Natural killer cell (primary cell): Measurements from ENCODE around the gene SOX15. TPM values are rescaled to one million over a fixed set of nuclear protein-coding genes. Genes with fewer than 3 reads are reported as not detected.

Experiments
- ATAC-seq, 3 donors: fragments of 150-1000 bp in 2 of 3; fragments of 200-7000 bp in 1 of 3; cut with Tn5 transposase; 1 replicate in 1 of 3; 2 replicates in 2 of 3; pipeline ENCODE4 v1.10.0; 2021; ENCODE audit warnings: mild to moderate bottlenecking in 2 of 3, moderate library complexity in 2 of 3
- DNase-seq, 2 donors: peaks; one replicate each; pipeline versions ENCODE4 v3.0.0 to v3.0.0-alpha.2; 2013 to 2021; ENCODE audit warnings: mixed read lengths in 1 of 2
- H3K27ac ChIP-seq: one replicate; pipeline ENCODE4 v1.5.1; 2013; ENCODE audit warnings: mild to moderate bottlenecking, low read length
- H3K27me3 ChIP-seq: one replicate; pipeline ENCODE4 v1.6.1; 2013; ENCODE audit warnings: low read length; ENCODE audit not compliant: control insufficient read depth, insufficient read depth
- H3K36me3 ChIP-seq: one replicate; pipeline ENCODE4 v1.6.1; 2013; ENCODE audit warnings: low read length; ENCODE audit not compliant: control insufficient read depth, insufficient read depth
- H3K4me1 ChIP-seq: one replicate; pipeline ENCODE4 v1.6.1; 2013; ENCODE audit warnings: low read length; ENCODE audit not compliant: control insufficient read depth, insufficient read depth
- H3K4me3 ChIP-seq: one replicate; pipeline ENCODE4 v1.5.1; 2013; ENCODE audit warnings: low read length
- H3K9me3 ChIP-seq: one replicate; pipeline ENCODE4 v1.6.1; 2013; ENCODE audit warnings: low read length; ENCODE audit not compliant: control insufficient read depth, insufficient read depth
- H3K27ac Mint-ChIP-seq, 2 donors: one replicate each; pipeline ENCODE4 v1.8.0; 2022; ENCODE audit warnings: mild to moderate bottlenecking in 2 of 2, mixed read lengths in 2 of 2, moderate library complexity in 1 of 2
- H3K27me3 Mint-ChIP-seq, 2 donors: one replicate each; pipeline ENCODE4 v1.8.0; 2022; ENCODE audit warnings: low read depth in 2 of 2, mixed read lengths in 2 of 2
- H3K36me3 Mint-ChIP-seq: one replicate; pipeline ENCODE4 v1.8.0; 2022; ENCODE audit warnings: mixed read lengths
- H3K4me1 Mint-ChIP-seq, 2 donors: one replicate each; pipeline ENCODE4 v1.8.0; 2022; ENCODE audit warnings: mixed read lengths in 2 of 2
- H3K4me3 Mint-ChIP-seq: one replicate; pipeline ENCODE4 v1.8.0; 2022; ENCODE audit warnings: mild to moderate bottlenecking, moderate library complexity, mixed read lengths
- H3K9me3 Mint-ChIP-seq, 2 donors: one replicate each; pipeline ENCODE4 v1.8.0; 2022; ENCODE audit warnings: mixed read lengths in 2 of 2
- CTCF ChIP-seq: fragments of 200-600 bp; IDR thresholded peaks from one replicate; pipeline ENCODE4 v1.8.0; 2022; ENCODE audit warnings: antibody characterized with exemption
- WGBS: methylation state at CpG from one replicate; pipeline ENCODE4 v1.1.7; 2013; ENCODE audit warnings: missing lambda C conversion rate; ENCODE audit not compliant: insufficient coverage; 5-methylcytosine and 5-hydroxymethylcytosine counted together
- intact Hi-C: fragments of 100-400 bp; cut with micrococcal nuclease; formaldehyde crosslinking; loops from one replicate; pipeline ENCODE4 v1.14.2; 2022
- total RNA-seq, 4 donors: library from RNA; stranded (reverse); fragments of 120-200 nt in 1 of 4; gene quantifications; one replicate each; pipeline versions ENCODE4 v1.2.3 to v1.2.4, GENCODE V29; 2013 to 2022

Gene SOX15
- total RNA-seq, 3 donors from 2014 or later (not counting 1 experiment from before 2014, with no cell fraction given) = 0.27 TPM; not detected in 2

- Histone ChIP-seq H3K36me3 (peaks cover 2% of the 10 kb centered on the region), H3K27ac (peak overlapping the region; percentile 18), H3K9me3 (no peaks in the 10 kb centered on the region), H3K4me3 (no peak overlapping the region), H3K4me1 (peaks cover 56% of the 10 kb centered on the region), H3K27me3 (no peaks in the 10 kb centered on the region)
- no peak overlapping the region for H3K4me3 Mint-ChIP-seq
- no peaks in the 10 kb centered on the region for H3K27me3 Mint-ChIP-seq
- 72% methylated on average over 3 of the region's 4 CpGs for WGBS
- H3K27ac Mint-ChIP-seq = peak overlapping the region; percentile 72 to 86
- H3K9me3 Mint-ChIP-seq = no peaks in the 10 kb centered on the region
- H3K4me1 Mint-ChIP-seq = peaks cover 58 to 75% of the 10 kb centered on the region in 2 donors
- DNase-seq (no peak), ATAC-seq (no peak)
- no peaks in the 10 kb centered on the region for H3K36me3 Mint-ChIP-seq
- TF ChIP-seq CTCF = no peak
- intact Hi-C loops = no loop called here
Measured at GRCh38 chr17:7551396-7551795, 38.5 kb downstream of the SOX15 start.

GRCh38 chr17:7550344-7550743 is 39.5 kb downstream of the SOX15 start:
- H3K4me1 ChIP-seq = peaks cover 54% of the 10 kb centered on the region
- TF ChIP-seq CTCF = no peak
- Mint-ChIP-seq H3K4me3 (no peak overlapping the region), H3K36me3 (no peaks in the 10 kb centered on the region), H3K27me3 (no peaks in the 10 kb centered on the region), H3K4me1 (peaks cover 54 to 72% of the 10 kb centered on the region in 2 donors), H3K27ac (peak overlapping the region; percentile 72 to 86), H3K9me3 (no peaks in the 10 kb centered on the region)
- peak overlapping the region; percentile 77 for H3K27ac ChIP-seq
- no peak for DNase-seq
- ATAC-seq = no peak
- H3K4me3 ChIP-seq = no peak overlapping the region
- H3K36me3 ChIP-seq = peaks cover 2% of the 10 kb centered on the region
- H3K27me3 ChIP-seq = no peaks in the 10 kb centered on the region
- intact Hi-C loops = no loop called here
- 86% methylated on average over 6 of the region's 6 CpGs for WGBS
- no peaks in the 10 kb centered on the region for H3K9me3 ChIP-seq

GRCh38 chr17:7549401-7550055 is 40.4 kb downstream of the SOX15 start:
- H3K27ac Mint-ChIP-seq = peak overlapping the region; percentile 72 to 86
- intact Hi-C loops = no loop called here
- no peaks in the 10 kb centered on the region for H3K27me3 Mint-ChIP-seq
- Histone ChIP-seq H3K9me3 (no peaks in the 10 kb centered on the region), H3K27me3 (no peaks in the 10 kb centered on the region), H3K4me1 (peaks cover 53% of the 10 kb centered on the region), H3K4me3 (peak overlapping the region; percentile 64), H3K27ac (peak overlapping the region; percentile 77), H3K36me3 (peaks cover 2% of the 10 kb centered on the region)
- 23% methylated on average over 20 of the region's 20 CpGs for WGBS
- H3K4me3 Mint-ChIP-seq = peak overlapping the region; percentile 82
- H3K4me1 Mint-ChIP-seq = peaks cover 50 to 64% of the 10 kb centered on the region in 2 donors
- no peaks in the 10 kb centered on the region for H3K9me3 Mint-ChIP-seq
- no peak for TF ChIP-seq CTCF
- peak in 1 of 2 donors; percentile 66 for DNase-seq
- H3K36me3 Mint-ChIP-seq = no peaks in the 10 kb centered on the region
- peak; percentile 39 to 62 (median 51) for ATAC-seq
